ENCODE data around the gene NSUN3. TPM values are rescaled to one million over a fixed set of nuclear protein-coding genes. Genes with fewer than 3 reads are reported as not detected.
"Not testable (repeated sequence)": the region's sequence is repeated elsewhere in the genome, so short reads cannot be mapped to it uniquely, and the experiment has no call there.

NSUN3 gene
- total RNA-seq, 1 donor from 2014 or later: 18.8 TPM

DNA sequence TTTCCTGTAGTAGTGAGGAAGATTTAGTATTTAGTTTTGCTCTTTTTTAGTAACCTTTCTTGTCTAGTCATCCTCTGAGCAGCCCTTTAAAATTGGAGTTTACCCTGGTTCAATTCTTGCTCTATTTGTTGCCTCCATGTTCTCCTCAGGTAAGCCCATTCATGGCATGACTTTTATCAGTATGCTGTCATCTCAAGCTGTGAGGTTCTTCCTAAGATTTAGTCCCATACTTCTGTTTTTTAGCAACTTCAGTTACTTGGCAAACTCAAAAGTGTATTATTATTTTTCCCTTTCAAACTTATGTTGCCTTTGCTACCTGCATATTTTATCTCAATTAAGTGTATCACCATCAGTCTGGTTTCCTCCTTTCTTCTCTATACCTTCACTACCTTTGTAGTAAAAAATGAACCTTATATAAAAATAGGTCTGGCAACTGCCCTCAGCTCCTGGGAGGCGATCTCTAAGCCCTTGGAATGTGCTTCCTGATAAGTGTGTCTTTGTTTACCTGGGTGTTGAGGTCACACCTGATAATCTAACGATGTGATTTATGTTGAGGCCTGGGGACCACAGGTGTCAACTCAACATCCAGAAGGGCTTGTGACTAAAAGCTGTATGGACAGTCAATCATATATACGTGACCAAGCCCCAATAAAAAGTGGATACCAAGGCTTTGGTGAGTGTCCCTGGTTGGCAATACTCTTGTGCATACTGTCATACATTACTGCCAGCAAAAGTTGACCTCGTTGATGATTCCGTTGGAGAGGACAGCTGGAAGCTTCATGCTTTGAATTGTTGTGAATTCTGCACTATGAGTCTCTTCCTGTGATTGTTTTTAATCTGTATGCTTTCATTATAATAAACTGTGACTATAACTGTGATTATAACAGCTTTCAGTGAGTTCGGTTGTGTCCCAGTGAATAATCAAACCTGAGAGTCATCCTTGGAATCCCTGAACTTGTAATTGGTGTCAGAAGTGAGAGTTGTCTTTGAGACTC lies 3.9 kb downstream of the NSUN3 start:
- peak; percentile 82 to 85 for DNase-seq (ENCODE audit: low read depth in 2 of 2)

GRCh38 chr3:94069194-94069813 lies 6.4 kb downstream of the NSUN3 start:
- peak; percentile 22 to 44 for DNase-seq (ENCODE audit: low read depth in 2 of 2)

GRCh38 chr3:94070341-94070911 lies 7.6 kb downstream of the NSUN3 start:
- no peak for DNase-seq (ENCODE audit: low read depth in 2 of 2)

- DNase-seq (ENCODE audit: low read depth in 2 of 2): no peak
Measured at GRCh38 chr3:94071713-94072284, 8.9 kb downstream of the NSUN3 start.

DNA sequence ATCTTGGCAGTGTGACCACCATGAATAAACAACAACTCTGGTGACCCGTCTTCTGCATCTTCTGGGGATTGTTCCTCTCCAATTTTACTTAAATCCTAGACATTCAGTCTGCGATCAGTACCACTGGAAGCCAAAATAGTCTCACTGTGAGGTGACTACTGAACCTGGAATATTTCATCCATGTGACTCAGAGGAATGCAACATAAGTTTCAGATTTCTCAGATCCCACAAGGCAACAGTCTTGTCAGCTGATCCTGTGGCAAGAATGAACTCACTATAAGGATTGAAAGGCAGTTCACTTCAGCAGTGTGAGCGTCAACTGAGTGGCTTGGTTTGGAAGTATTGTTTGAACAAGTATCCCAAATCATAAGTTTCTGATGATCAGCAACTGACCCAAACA lies 13.2 kb downstream of the NSUN3 start:
- DNase-seq (ENCODE audit: low read depth in 2 of 2): no peak

DNA sequence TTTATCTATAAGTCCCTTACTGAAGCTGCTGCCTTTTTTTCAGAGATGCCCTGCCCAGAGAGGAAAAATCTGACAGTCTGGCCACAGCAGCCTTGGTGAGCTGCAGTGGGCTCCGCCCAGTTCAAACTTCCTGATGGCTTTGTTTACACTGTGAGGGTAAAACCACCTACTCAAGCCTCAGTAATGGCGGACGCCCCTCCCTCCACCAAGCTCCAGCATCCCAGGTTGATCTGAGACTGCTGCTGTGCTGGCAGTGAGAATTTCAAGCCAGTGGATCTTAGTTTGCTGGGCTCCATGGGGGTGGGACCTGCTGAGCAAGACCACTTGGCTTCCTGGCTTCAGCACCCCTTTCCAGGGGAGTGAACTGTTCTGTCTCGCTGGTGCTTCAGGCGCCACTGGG lies 17.7 kb downstream of the NSUN3 start:
- DNase-seq (ENCODE audit: low read depth in 2 of 2): not testable (repeated sequence)

DNA sequence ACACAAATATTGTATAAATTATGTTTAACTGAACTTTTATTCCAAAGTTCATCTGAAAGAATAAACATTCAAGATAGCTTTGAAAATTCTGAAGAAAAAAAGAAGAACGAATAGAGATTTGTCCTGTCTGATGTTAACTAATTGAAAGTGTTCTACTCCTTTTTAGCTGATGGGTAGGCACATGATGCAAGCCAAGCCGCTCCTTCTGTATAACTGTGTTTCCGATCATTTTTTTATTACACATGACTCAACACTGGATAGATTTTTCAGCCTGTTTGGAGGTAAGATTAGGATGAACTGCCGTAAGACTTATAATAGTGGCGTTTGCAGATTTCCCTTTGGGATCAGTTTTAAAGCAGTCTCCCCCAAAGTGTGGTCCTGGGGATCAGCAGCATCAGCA lies 19.0 kb downstream of the NSUN3 start:
- no peak for DNase-seq (ENCODE audit: low read depth in 2 of 2)

GRCh38 chr3:94082391-94082937 lies 19.6 kb downstream of the NSUN3 start:
- DNase-seq (ENCODE audit: low read depth in 2 of 2): no peak

GRCh38 chr3:94083261-94083660 lies 20.4 kb downstream of the NSUN3 start:
- DNase-seq (ENCODE audit: low read depth in 2 of 2): no peak

DNA sequence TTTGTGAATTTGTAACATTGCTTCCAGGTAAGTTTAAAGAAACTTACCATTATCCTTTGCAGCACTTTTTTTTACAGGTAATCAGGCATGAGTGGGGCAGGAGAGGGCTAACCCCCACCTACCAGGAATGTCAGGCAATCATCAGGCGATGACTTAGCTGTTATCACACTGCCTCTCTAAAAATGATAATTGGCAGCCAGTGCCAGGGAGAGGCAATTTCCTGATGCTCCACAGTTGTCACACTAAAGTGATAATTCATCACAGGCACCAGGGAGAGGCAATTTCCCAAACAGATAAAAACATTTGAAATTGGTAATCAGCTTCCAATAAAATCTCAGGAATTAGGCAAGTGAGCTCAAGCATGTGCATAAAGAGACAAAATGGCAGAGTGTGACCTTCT lies 26.3 kb downstream of the NSUN3 start:
- DNase-seq (ENCODE audit: low read depth in 2 of 2): no peak

- DNase-seq (ENCODE audit: low read depth in 2 of 2): no peak
Measured at GRCh38 chr3:94092086-94092485, 29.2 kb downstream of the NSUN3 start.

DNA sequence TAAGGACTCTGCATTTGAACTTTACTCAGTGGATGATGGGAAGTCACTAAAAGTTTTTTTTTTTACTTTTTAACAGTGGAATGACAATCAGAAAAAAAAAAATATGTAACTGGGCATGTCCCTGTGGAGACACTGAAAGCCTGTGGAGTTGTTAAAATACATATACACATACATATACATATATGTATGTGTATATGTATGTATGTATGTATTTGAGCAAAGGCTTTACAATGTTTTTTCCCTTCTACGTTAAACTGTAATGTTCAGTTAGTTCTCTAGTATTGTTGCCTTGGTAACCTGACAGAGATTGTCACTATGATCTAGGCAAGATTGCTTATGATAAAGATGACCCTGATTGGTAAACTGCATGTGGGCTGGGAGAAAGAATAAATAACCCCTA lies 30.3 kb downstream of the NSUN3 start:
- DNase-seq (ENCODE audit: low read depth in 2 of 2): no peak

DNA sequence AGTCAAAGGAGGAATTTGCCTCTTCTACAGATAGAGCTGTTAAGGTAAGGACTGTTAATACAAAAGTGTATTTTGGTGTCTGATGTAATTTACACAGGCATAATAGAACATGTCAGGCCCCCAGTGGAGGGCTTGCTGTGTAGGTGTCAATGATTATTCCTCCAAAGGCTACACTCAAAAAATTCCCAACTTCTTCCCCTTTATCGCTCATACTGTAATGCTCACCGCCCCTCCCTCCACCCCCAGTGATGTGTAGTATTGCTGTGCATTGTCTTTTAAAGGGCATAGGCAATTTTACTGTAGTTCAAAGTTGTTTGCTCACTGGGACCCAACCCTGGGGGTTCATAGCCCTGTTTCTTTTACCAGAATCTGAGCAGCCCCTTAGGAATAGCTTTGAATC lies 32.2 kb downstream of the NSUN3 start:
- no peak for DNase-seq (ENCODE audit: low read depth in 2 of 2)

- peak in 1 of 2 donors; percentile 48 for DNase-seq (ENCODE audit: low read depth in 2 of 2)
Measured at GRCh38 chr3:94098452-94098851, 35.6 kb downstream of the NSUN3 start.

GRCh38 chr3:94099311-94099710 lies 36.5 kb downstream of the NSUN3 start:
- DNase-seq (ENCODE audit: low read depth in 2 of 2): no peak

- DNase-seq (ENCODE audit: low read depth in 2 of 2): peak; percentile 18 to 28
Measured at GRCh38 chr3:94101860-94102259, 39.0 kb downstream of the NSUN3 start.

DNA sequence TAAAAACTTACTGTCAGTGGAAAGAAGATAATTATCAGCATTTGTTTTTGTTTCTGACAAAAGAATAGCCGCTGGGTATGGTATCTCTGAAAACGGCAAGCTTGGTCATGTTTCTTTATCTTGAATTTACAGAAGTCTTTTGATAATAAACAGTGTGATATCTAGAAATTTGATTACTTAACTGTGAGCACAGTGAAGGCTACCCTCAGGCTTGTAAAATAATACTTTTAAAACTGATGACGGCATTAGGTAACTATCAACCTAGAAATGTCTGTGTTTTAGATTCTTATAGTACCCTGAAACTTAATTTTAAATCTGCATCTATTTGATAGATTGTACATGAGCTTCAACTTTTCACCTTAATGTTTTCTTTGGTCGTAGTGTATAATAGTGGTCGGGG lies 43.4 kb downstream of the NSUN3 start:
- DNase-seq (ENCODE audit: low read depth in 2 of 2): no peak

- not testable (repeated sequence) for DNase-seq (ENCODE audit: low read depth in 2 of 2)
Measured at GRCh38 chr3:94110232-94110631, 47.4 kb downstream of the NSUN3 start.

GRCh38 chr3:94110854-94111253 lies 48.0 kb downstream of the NSUN3 start:
- no peak for DNase-seq (ENCODE audit: low read depth in 2 of 2)

DNA sequence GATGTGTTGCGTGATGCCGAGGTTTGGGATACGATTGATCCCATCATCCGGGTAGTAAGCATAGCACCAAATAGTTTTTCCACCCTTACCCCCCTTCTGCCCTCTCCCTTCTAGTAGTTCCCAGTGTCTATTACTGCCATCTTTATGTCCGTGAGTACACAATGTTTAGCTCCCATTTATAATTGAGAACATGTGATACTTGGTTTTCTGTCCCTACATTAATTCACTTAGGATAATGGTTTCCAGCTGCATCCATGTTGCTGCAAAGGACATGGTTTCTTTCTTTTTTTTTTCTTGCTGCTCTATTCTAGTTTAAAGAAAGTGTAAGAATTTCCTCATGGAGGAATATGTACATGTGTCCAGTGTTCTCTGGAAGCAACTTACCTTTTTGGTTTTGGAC lies 51.8 kb downstream of the NSUN3 start:
- no peak for DNase-seq (ENCODE audit: low read depth in 2 of 2)

GRCh38 chr3:94115482-94115881 lies 52.6 kb downstream of the NSUN3 start:
- peak; percentile 16 to 38 for DNase-seq (ENCODE audit: low read depth in 2 of 2)

DNA sequence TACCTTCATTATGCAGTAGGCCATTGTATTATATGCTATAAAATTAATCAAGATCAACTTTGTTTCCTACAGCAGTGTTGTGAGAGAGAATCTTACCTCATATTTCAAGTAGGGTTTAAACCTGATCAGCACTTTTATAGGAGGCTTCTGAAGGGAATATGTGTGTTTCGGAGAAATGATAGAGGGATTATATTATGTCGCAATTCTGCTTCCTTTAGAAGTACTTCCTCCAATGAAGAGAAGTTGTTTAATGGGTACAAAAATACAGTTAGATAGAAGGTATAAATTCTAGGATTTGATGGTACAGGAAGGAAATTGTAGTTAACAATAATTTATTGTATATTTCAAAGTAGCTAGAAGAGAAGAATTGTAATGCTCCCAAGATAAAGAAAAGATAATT lies 54.9 kb downstream of the NSUN3 start:
- DNase-seq (ENCODE audit: low read depth in 2 of 2): no peak
